Progenitor cell of endocrine pancreas (in vitro differentiated cells): ENCODE results near the gene MSH3. TPM values are rescaled to one million over a fixed set of nuclear protein-coding genes. Genes with fewer than 3 reads are reported as not detected.

Experiments
- DNase-seq: peaks from one replicate; pipeline ENCODE4 v3.0.0; 2021; ENCODE audit warnings: low spot score; ENCODE audit not compliant: unreplicated experiment
- H3K27ac Mint-ChIP-seq: 2 replicates; pipeline ENCODE4 v1.8.0; 2021; ENCODE audit warnings: mild to moderate bottlenecking, moderate library complexity, mixed read lengths
- H3K27me3 Mint-ChIP-seq: 2 replicates; pipeline ENCODE4 v1.8.0; 2021; ENCODE audit warnings: mixed read lengths
- H3K36me3 Mint-ChIP-seq: 2 replicates; pipeline ENCODE4 v1.8.0; 2022; ENCODE audit warnings: mixed read lengths; ENCODE audit not compliant: insufficient read depth
- H3K4me1 Mint-ChIP-seq: 2 replicates; pipeline ENCODE4 v1.8.0; 2021; ENCODE audit warnings: low read depth, mixed read lengths
- H3K4me3 Mint-ChIP-seq: 2 replicates; pipeline ENCODE4 v1.8.0; 2021; ENCODE audit warnings: low read depth, mild to moderate bottlenecking, moderate library complexity, mixed read lengths
- H3K9me3 Mint-ChIP-seq: 2 replicates; pipeline ENCODE4 v1.8.0; 2021; ENCODE audit warnings: low read depth, mixed read lengths
- total RNA-seq: library from RNA; stranded (reverse); gene quantifications from 2 replicates; pipeline ENCODE4 v1.2.1, GENCODE V29; 2021
- TF ChIP-seq, protein P1 (sequence below): fragments of 200-600 bp; sonication (generic); IDR thresholded peaks from one replicate; pipeline ENCODE4 v1.5.0; 2021; ENCODE audit warnings: antibody characterized with exemption, mild to moderate bottlenecking; ENCODE audit not compliant: unreplicated experiment

Gene MSH3
- total RNA-seq, 1 donor from 2014 or later: 16.9 TPM

DNA sequence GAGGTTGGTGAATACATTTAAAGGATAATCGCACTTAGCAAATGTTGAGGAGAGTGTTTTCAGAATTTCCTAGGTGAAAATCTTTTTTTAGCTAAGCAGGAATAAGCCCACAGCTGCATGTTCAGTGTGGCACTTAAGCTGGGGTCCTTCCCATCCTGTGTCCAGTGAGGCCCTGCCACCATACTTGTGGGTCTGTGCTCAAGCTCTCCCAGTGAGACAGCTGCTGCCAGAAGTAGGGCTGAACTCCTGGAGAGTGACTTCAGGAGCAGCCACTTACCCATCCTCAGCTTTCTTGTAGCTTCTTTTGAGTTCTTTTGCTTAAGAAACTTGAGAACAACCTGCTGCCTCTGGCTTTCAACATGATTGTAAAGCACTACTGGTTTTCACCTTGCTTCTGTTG lies 110.3 kb downstream of the MSH3 start:
- Mint-ChIP-seq H3K27me3 (no peaks in the 10 kb centered on the region), H3K36me3 (peaks cover 4% of the 10 kb centered on the region), H3K27ac (no peak overlapping the region), H3K4me1 (no peaks in the 10 kb centered on the region), H3K4me3 (no peak overlapping the region), H3K9me3 (no peaks in the 10 kb centered on the region)
- TF ChIP-seq, protein P1, sequence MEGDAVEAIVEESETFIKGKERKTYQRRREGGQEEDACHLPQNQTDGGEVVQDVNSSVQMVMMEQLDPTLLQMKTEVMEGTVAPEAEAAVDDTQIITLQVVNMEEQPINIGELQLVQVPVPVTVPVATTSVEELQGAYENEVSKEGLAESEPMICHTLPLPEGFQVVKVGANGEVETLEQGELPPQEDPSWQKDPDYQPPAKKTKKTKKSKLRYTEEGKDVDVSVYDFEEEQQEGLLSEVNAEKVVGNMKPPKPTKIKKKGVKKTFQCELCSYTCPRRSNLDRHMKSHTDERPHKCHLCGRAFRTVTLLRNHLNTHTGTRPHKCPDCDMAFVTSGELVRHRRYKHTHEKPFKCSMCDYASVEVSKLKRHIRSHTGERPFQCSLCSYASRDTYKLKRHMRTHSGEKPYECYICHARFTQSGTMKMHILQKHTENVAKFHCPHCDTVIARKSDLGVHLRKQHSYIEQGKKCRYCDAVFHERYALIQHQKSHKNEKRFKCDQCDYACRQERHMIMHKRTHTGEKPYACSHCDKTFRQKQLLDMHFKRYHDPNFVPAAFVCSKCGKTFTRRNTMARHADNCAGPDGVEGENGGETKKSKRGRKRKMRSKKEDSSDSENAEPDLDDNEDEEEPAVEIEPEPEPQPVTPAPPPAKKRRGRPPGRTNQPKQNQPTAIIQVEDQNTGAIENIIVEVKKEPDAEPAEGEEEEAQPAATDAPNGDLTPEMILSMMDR: no peak
- DNase-seq: no peak

DNA sequence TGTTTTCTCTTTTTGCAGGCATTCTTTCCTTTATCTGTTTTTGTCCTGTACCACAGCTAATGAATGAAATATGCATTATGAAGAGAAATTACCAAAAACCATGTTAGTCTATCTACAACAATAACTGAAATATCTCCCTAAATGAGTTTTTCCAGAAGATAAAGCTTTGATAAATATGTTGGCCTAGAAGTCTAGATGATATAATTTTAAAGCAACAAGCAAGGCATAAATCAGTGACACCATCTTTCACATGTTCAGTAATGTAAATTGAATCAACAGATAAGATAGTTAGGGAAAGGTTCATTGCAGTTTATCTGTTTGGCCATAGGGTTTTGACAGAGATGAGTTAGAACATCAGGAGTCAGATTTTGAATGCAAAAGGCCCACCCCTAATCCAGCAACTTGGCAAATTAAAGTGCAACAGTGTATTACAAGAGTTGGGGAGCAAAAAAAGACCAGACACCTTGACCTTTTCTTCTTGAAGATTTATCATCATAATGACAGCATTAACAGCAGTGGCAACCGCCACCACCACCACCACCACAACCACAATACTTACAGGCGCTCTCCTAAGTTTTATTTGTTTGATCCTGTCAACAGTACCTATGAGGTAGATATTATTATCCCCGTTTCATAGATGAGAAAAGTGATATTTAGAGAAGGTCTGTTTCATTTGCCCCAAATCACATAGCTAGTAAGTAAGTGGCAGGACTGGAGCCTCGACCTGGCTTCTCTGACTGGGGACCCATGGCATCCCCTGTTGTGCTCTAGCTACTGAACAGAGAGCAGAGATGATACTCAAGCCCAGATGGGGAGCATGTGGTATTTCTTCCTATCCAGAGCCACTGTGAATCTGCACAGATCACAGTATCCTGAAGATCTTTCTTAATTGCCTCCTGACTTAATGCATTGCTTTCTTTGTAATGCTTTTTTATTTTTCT lies 123.2 kb downstream of the MSH3 start:
- no peaks in the 10 kb centered on the region for H3K27me3 Mint-ChIP-seq

DNA sequence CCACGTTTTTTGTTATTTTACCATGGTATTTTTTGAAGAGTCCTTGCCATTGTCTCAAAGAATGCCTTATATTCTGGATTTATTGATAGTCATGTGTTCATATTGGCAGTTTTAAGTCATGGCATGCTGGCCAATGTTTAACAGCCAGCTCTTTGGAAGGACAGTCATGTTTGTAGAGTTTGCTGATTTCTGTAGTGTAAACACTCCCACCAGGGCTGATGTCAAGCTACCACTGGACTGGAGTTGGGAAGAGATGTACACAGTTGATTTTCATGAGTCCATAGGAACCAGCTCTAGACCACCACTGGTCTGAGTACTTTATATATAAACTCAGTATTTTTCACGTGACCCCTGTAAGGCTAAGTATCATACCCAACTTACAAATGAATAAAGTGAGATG lies 125.6 kb downstream of the MSH3 start:
- Mint-ChIP-seq H3K27me3 (no peaks in the 10 kb centered on the region), H3K9me3 (no peaks in the 10 kb centered on the region), H3K4me1 (peaks cover 3% of the 10 kb centered on the region), H3K4me3 (no peak overlapping the region), H3K36me3 (peaks cover 11% of the 10 kb centered on the region), H3K27ac (no peak overlapping the region)
- TF ChIP-seq, protein P1: no peak
- no peak for DNase-seq

More for the DNA sequence above, 123.2 kb downstream of the MSH3 start:
- Mint-ChIP-seq H3K4me3 (no peak overlapping the region), H3K4me1 (peaks cover 3% of the 10 kb centered on the region), H3K9me3 (peaks cover 3% of the 10 kb centered on the region), H3K36me3 (peaks cover 13% of the 10 kb centered on the region), H3K27ac (no peak overlapping the region)
- DNase-seq: no peak
- TF ChIP-seq, protein P1: no peak

DNA sequence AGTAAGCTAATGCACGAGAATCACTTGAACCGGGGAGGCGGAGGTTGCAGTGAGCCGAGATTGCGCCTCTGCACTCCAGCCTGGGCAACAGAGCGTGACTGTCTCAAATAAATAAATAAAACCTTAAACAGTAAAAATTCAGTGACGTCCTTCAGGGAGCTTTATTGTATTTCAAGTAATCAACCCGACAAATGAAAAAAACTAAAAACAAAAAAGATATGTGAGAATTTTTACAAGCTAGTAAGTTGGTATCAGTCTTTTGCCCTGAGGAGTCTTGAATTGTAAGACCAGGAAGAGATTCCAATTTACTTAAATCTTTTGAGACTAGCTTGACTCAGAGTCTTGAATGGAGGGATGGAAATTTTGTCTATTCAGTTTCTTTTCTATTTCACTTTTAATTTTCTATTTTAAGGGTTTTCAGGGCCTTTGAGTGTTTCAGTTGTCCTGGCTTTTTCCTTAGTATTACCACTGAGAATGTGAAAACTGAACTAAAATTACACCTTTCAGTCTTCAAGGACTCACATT lies 126.4 kb downstream of the MSH3 start:
- no peaks in the 10 kb centered on the region for H3K27me3 Mint-ChIP-seq
- H3K9me3 Mint-ChIP-seq: no peaks in the 10 kb centered on the region
- H3K36me3 Mint-ChIP-seq: peaks cover 13% of the 10 kb centered on the region
- H3K27ac Mint-ChIP-seq: no peak overlapping the region
- peaks cover 3% of the 10 kb centered on the region for H3K4me1 Mint-ChIP-seq
- DNase-seq: no peak
- no peak overlapping the region for H3K4me3 Mint-ChIP-seq
- TF ChIP-seq, protein P1: no peak

DNA sequence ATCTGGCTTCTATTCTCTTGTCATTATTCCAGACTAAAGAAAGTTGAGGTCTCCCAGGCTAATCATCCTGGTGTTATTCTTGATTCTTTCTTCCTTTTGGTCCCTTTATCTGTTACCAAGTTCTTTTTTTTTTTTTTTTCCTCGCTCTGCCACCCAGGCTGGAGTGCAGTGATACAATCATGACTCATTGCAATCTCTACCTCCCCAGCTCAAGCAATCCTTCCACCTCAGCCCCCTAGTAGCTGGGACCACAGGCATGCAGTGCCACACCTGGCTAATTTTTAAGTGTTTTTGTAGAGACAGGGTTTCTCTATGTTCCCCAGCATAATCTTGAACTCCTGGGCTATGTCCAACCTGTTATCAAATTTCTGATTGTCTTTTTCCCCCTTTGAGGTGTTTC lies 126.9 kb downstream of the MSH3 start:
- no peak for DNase-seq
- H3K4me3 Mint-ChIP-seq: no peak overlapping the region
- peaks cover 13% of the 10 kb centered on the region for H3K36me3 Mint-ChIP-seq
- peaks cover 3% of the 10 kb centered on the region for H3K4me1 Mint-ChIP-seq
- H3K9me3 Mint-ChIP-seq: no peaks in the 10 kb centered on the region
- H3K27me3 Mint-ChIP-seq: no peaks in the 10 kb centered on the region
- no peak overlapping the region for H3K27ac Mint-ChIP-seq
- TF ChIP-seq, protein P1: no peak
